SK-N-SH (cell line): Measurements from ENCODE around the gene SRGAP1.

Experiments
- CTCF ChIP-seq: fragments of 200-600 bp; sonication (generic); IDR thresholded peaks from 2 replicates; pipeline ENCODE4 v1.6.1; 2017; ENCODE audit warnings: antibody characterized with exemption, mild to moderate bottlenecking, moderate library complexity
- POLR2AphosphoS5 ChIP-seq: IDR thresholded peaks from 2 replicates; pipeline ENCODE4 v1.6.1; 2012; ENCODE audit warnings: low read depth, low read length
- USF2 ChIP-seq: fragments of 150-350 bp; IDR thresholded peaks from 2 replicates; pipeline ENCODE4 v1.6.1; 2017; ENCODE audit warnings: antibody characterized with exemption, low read length, low read depth, borderline replicate concordance

- TF ChIP-seq CTCF = no peak
- no peak for TF ChIP-seq POLR2AphosphoS5
- TF ChIP-seq USF2 = no peak
Measured at GRCh38 chr12:63940310-63941005, 96.0 kb downstream of the SRGAP1 start.
